ENCODE data around the gene ERFE.

ERFE gene

GRCh38 chr2:238155051-238155760 is 3.6 kb upstream of the ERFE start:
- DNase-seq (ENCODE audit: low read depth in 2 of 2) = no peak

DNA sequence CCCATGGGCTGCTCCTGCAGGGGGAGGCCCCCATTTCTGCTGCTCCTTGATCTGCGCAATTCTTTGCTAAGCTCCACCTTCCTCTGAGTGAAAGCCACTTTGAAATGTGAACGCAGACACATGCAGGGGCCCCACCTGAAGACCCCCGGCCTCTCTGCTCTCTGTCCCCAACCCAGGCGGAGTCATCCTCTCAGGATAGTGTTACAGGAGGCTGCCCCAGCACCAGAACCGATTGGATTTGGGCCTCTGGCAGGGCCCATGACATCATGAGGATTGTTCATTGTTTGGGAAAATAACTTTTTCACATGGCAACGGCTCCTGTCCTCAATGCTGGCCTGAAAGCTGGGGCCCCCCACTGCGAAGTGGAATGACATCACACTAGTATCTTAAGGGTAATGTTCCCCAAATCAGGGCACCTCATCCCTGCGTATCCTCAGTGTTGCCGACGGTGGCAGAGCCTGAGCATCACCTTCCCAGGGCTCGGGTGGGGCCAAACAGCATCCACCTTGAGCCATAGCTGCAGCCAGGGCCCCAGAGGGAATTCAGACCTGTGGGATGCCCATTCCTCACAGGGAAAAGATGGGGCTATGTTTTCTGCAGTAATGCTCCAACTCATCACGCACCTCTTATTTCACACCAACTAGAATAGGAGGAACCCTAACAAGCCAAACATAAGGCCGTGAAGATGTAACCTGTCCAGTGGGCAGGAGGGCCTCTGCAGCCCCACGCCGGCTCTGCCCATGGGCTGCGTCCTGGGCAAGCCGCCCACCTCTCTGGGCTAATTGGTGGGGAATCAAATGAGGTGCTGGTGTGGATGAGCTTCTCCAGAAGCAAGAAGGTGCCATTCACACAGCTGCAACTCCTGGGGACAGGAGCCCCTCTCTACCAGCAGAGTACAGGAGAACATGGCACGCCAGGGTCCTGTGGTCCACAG is 2.7 kb upstream of the ERFE start:
- DNase-seq (ENCODE audit: low read depth in 2 of 2) = no peak

- DNase-seq (ENCODE audit: low read depth in 2 of 2) = no peak
These were observed 1.2 kb upstream of the ERFE start for GRCh38 chr2:238157506-238158017.

DNA sequence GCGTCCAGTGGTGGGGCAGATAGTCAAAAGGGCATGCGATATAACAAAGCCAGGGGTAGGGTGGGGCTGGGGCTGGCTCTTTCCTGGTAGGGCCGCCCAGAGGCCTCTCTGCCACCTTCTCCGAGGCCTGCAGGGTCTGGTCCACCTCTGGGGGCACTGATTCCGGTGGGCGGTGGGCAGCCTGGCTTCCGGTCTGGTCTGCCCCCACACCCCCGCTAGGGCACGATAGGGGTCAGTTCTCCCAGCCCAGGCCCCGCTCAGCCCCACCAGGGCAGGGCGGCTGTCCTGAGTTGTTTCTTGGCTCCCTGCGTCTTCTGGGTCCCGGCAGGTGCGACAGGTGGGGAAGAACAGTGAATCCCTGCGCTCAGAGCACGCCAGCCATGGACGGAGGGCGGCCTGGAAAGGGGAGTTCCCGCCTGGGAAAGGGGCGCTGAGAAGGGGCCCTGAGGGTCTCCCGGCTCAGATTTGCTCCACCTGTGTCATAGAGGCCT is 707 bp upstream of the ERFE start:
- no peak for DNase-seq (ENCODE audit: low read depth in 2 of 2)

DNA sequence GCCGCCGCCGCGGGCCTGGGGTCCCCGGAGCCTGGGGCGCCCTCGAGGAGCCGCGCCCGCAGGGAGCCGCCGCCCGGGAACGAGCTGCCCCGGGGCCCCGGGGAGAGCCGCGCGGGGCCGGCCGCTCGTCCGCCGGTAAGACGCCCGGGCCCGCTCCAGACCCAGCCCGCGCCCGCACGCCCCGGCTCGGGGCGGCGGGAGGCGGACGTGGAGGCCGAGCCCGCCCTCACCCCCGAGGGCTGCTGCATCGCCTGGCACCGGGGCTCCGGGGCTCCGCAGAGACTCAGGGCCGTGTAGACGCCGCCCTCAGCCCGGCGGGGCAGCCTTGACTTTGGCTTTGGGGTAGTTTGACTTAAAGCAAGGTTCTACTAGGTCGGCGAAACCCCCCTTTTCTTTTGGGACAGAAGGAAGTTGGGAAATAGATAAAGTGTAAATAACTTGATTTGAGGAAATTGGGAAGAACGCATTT is 335 bp downstream of the ERFE start:
- peak; percentile 7 to 18 for DNase-seq (ENCODE audit: low read depth in 2 of 2)

DNA sequence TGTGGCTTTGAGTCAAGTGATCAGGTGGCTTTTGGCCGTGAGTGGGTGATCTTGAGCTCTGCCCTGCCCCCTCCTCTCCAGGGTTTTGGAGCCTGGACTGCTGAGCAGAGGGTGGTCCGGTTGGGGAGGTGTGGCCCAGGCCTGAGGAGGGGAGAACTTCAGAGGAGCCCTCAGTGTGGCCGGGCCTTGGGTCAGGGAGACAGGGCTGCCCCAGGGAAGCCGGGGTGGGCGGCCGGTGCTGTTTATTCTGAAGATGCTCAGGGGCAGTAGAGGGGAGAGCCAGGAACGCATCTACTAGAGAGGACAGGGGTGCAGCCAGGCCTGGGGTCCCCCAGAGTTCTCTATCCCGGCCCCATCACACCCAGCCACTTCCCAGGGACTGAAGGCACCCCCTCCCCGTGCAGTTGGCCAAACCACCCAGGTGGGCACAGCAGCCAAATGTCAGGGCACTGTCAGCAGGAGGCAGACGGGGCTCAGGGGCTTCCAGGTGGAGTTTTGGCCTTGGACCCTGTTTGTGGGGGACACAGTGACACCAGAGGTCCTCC is 963 bp downstream of the ERFE start:
- no peak for DNase-seq (ENCODE audit: low read depth in 2 of 2)

GRCh38 chr2:238160206-238161129 is 1.7 kb downstream of the ERFE start:
- DNase-seq (ENCODE audit: low read depth in 2 of 2) = no peak

GRCh38 chr2:238161291-238162051 is 2.7 kb downstream of the ERFE start:
- no peak for DNase-seq (ENCODE audit: low read depth in 2 of 2)

- DNase-seq (ENCODE audit: low read depth in 2 of 2) = no peak
These were observed 3.6 kb downstream of the ERFE start for GRCh38 chr2:238162251-238162845.

DNA sequence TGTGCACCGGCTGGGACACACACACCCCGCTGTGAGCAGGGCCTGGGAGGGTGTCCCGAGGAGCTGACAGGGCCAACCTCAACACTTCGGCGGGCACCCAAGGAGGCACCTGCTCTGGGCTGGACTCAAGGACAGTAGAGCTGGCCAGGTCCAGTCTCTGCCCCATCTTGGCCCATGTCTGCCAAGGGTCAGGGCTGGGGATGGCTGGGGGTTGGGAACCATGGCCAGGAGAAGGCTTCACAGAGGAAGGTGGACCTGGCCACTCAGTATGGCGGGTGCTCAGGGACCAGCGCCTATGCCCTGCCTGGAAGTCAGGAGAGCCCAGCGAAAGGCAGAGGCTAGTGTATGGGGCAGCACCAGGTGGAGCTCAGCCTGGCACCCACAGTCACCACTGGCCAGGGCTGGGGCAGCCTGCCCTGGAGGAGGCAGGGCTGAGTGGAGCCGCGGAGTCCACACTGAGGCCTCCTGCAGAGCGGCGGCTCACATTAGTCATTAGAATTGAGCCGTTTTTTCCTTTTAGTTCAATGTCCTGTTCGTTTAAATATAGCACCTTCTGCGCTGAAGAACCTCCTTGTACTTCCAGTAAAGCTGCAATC is 4.2 kb downstream of the ERFE start:
- no peak for DNase-seq (ENCODE audit: low read depth in 2 of 2)

DNA sequence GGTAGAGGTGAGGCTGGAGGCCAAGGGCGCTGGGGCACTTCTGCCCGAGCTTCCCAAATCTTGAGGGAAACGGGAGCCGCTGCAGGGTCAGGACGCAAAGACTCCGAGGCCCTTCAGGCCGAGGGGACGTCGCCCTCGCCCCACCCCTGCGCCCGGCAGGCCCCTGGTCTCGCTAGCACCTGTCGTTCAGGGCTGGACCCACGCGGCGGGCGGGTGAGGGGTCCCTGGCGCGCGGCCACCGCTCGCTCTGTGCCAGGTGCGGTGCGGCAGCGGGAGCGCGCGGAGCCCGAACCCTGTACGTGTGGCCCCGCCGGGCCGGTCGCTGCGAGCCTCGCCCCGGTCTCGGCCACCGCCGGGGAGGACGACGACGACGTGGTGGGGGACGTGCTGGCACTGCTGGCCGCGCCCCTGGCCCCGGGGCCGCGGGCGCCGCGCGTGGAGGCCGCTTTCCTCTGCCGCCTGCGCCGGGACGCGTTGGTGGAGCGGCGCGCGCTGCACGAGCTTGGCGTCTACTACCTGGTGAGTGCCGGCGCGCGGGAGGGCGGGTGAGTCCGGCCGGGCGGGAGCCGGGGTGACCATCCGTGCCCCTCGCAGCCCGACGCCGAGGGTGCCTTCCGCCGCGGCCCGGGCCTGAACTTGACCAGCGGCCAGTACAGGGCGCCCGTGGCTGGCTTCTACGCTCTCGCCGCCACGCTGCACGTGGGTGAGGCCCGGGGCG is 4.9 kb downstream of the ERFE start:
- no peak for DNase-seq (ENCODE audit: low read depth in 2 of 2)

DNA sequence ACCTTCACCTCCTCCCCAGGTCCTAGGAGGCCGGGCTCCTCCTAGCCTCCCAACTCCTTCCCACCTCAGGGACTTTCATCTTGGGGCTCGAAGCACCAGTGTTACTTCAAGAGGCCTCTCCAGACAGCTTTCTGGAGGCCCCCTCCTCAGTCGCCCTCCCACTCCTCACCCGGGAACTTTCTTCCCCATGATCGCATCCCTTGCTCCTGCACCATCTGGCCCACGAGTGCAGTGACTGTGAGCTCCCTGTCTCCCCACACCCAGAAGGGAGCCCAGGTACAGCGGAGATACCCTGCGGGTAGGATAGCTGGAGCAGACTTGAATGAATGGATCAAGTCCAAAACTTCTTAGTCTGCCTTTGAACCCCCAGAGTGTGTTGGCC is 6.1 kb downstream of the ERFE start:
- DNase-seq (ENCODE audit: low read depth in 2 of 2) = no peak

DNA sequence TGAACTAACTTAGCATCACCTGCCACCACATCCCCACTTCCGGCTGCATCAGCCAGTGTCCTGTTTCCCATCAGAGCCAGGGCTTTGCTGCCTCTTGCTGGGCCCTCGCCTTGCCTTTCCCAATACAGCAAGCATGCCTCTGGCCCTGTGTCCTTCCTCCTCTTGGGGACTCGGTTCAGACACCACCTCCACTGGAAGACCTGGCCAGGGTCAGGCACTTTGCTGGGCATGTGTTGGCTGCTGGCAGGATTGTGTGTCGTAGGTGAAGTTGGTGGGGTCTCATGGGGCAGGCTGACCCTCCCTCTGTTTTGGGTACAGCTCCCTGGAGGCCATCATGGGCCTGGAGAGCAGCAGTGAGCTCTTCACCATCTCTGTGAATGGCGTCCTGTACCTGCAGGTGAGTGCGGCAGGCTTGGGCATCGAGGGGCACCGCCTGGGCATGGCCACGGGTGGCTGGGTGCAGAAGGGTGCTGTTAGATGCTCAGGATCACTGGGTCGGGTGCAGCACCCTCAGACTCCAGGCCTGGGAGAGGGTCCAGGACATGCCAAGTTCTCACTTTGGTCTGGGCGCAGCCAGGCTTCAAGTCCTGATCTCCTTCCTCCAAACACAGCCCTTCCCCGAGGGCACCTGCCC is 6.6 kb downstream of the ERFE start:
- DNase-seq (ENCODE audit: low read depth in 2 of 2) = no peak

DNA sequence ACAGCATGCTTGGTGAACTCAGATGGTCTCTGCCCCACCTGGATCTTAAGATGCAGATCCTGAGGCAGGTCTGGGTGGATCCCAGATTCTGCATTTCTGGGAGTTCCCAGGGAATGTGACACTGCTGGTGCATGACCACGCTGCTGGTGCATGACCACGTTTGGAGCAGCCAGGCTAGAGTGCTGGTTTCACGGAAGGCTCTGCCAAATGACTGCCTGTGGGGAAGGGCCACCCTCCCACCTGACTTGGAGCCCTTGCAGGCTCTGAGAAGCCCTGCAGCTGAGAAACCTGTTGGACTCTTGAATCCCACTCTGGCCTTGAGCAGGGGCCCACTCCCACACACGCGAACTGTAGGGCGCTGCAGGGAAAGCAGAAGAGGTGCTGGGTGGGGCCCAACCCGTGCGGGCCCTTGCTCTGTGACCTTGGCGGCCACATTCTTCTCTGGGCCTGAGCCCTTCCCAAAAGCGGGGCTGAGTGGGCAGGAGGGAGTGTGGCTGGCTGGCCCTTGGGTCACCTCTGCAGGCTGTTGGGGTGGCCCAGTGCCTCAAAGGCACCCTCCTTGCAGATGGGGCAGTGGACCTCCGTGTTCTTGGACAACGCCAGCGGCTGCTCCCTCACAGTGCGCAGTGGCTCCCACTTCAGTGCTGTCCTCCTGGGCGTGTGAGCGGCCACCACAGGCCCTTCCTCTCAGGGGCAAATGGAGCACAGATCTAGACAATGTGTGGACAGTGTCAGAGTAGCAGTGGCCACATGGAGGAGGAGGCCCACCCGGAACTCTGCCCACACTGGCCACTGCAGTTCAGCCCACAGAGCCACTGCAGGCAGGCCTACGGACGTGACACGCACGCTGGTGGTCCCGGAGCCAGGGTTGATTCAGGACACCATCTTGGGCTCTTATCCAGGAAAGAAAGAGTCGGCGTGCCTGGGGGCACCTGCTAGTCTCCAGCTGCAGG is 7.9 kb downstream of the ERFE start:
- DNase-seq (ENCODE audit: low read depth in 2 of 2) = no peak

GRCh38 chr2:238167344-238167715 is 8.6 kb downstream of the ERFE start:
- DNase-seq (ENCODE audit: low read depth in 2 of 2) = no peak

DNA sequence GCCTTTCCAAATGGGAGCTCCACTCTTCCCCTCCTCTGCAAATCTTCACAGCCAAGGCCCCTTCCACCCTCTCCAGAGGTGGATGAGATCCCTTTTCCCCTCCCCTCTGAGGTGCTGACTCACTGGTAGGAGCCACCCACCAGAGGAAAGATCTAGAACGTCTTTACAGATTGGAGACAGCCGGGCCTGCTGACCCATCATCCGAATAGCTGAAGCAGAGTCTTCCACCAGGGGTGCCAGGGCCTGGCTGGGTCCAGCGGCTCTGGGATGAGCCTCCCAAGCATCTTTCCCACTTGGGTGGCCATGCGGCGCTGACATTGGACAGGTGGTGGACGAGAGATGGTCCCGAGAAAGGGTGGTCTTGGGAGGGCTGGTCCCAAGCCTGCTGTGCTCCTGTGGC is 9.0 kb downstream of the ERFE start:
- DNase-seq (ENCODE audit: low read depth in 2 of 2) = no peak

Measured in stimulated activated CD4-positive, alpha-beta T cell treated with anti-CD3 and anti-CD28 coated beads, Interleukin-1b, Interleukin-23, amount 100 ng/mL, for 4 hours (primary cell).